ENCODE measurements around the gene NECTIN4.

Gene NECTIN4

DNA sequence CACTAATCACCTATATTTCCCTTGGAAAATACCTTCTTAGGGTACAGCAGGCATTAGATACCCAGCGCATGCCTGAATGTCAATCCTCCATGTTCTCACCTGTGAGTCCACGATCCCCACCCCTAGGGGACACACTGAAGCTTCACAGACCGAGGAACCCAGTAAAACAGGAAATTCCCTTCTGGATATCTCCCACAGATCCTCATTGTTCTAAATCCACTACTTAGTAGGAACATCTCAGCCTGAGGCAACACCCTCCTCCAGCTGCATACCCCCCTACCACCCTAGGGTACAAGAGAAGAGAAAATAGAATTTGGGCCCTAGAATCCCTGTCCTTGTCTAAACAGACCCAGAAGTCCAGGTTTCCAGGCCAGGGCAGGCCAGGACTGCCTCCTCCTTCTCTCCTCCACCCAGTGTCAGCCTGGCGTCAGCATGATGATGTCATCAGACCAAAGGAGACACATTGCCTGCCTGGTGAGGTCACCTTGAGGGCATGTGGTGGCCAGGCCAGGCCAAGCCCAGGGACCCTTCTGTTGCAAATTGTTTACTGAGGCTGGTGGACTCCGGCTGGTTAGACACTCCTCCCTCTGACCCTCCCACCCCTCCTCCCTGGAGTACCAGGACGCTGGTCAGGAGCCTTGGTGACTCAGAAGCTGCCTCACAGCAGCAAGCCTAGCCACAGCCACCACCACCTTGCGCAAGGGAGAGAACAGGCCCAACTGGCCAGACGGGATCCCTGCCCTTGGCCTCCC lies 6.2 kb downstream of the NECTIN4 start:
- H3K27ac ChIP-seq, result no peak overlapping the region
- TF ChIP-seq, protein P1, sequence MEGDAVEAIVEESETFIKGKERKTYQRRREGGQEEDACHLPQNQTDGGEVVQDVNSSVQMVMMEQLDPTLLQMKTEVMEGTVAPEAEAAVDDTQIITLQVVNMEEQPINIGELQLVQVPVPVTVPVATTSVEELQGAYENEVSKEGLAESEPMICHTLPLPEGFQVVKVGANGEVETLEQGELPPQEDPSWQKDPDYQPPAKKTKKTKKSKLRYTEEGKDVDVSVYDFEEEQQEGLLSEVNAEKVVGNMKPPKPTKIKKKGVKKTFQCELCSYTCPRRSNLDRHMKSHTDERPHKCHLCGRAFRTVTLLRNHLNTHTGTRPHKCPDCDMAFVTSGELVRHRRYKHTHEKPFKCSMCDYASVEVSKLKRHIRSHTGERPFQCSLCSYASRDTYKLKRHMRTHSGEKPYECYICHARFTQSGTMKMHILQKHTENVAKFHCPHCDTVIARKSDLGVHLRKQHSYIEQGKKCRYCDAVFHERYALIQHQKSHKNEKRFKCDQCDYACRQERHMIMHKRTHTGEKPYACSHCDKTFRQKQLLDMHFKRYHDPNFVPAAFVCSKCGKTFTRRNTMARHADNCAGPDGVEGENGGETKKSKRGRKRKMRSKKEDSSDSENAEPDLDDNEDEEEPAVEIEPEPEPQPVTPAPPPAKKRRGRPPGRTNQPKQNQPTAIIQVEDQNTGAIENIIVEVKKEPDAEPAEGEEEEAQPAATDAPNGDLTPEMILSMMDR (IDR thresholded peaks at IDR 0.05), result no peak
- no peak for TF ChIP-seq ZFX (IDR thresholded peaks at IDR 0.05; ENCODE audit: borderline replicate concordance)

GRCh38 chr1:161082483-161082882 lies 6.9 kb downstream of the NECTIN4 start:
- H3K27ac ChIP-seq, result no peak overlapping the region

DNA sequence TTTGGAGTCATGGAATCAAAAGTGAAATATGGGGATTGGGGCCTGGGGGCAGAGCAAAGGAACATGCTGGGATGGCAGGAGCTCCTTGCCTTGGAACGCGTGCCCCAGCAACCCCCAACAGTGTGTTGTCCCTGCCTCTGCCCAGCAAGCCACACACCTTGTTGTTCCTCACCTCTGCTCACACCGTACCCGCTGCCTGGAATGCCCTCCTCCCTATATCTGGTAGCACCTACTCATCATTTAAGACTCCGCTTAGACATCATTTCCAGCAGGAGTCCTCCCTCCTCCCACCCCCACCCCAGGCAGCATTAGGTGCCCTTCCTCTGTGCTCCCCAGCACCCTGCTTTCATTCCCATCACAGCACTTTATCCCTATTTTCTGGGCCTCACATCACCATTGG lies 7.8 kb downstream of the NECTIN4 start:
- H3K27ac ChIP-seq, result no peak overlapping the region
- no peak for TF ChIP-seq ZFX (IDR thresholded peaks at IDR 0.05; ENCODE audit: borderline replicate concordance)
- TF ChIP-seq, protein P1 (IDR thresholded peaks at IDR 0.05), result no peak

More at GRCh38 chr1:161082483-161082882, 6.9 kb downstream of the NECTIN4 start:
- TF ChIP-seq, protein P1 (IDR thresholded peaks at IDR 0.05), result no peak
- TF ChIP-seq ZFX (IDR thresholded peaks at IDR 0.05; ENCODE audit: borderline replicate concordance), result no peak

DNA sequence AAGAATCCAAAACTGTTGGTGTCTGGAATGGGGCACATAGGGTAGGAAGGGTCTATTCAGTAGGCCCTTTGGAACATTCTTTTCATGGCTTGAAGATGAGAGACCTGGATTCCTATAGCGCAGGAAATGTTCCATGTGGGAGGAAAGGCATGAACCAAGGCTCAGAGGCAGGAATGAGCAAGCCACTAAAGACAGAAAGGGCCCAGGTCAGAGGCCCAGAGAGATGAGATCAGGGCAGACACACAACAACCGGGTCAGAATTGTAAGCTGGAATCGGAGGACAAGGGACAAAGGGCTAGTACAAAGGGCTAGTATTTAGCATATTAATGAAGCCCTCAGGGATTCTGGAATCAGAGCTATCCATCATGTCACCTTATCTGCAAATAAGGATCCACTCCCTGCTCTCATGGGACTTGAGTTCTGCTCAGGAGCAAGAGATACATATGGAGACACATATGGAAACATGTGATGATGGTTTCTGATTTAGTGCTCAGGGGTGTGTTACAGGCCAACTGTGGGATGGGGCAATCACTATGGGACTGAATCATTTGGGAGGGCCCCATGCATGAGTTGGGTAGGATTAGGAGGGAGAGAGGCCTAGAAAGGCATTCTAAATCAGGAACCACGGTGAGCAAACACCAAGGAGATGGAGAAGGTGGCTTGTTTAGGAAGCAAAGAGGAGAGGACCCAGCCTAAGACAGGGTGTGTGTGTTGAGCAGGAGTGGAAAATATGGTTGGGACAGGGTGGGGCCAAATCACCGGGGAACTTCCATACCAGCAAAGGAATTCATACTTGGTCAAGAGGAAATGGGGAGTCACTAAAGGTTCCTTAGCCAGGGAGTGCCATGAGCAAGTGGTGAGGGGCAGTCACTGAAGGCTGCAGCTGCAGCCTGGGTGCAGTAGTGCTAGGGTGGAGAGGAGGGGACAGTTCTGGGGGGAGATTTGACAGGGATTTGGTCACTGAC lies 8.6 kb downstream of the NECTIN4 start:
- no peak overlapping the region for H3K27ac ChIP-seq
- TF ChIP-seq, protein P1 (IDR thresholded peaks at IDR 0.05), result no peak
- TF ChIP-seq ZFX (IDR thresholded peaks at IDR 0.05; ENCODE audit: borderline replicate concordance), result no peak

DNA sequence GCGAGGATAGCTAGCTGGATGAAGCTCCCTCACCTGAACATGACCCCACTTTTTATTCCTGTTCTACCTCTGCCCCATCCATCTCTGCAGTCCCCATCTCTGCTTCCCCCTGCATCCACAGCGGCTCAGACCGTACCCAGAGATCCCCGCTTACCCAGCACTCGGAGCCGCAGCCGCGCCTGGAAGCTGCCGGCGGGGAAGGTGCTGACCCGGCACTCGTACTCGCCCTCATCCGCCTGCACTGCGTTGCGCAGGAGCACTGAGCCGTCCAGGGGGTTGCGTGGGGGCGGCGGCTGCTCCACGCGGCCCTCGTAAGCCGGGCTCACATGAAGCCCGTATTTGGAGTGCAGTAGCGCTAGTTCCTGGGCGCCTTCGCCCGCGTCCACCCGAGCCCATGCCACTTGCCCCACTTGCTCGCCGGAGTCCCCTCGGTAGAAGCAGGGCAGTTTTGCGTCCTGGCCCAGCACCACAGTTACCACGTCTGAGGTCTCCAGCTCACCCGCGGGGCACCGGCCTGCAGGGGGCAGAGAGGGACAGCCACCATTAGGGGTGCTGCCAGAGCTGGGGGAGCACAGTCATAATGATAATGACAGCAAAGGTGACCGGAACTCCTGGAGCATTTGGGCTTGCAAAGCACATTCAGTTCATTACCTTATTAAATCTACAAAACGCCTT lies 9.8 kb downstream of the NECTIN4 start:
- H3K27ac ChIP-seq, result no peak overlapping the region
- TF ChIP-seq, protein P1 (IDR thresholded peaks at IDR 0.05), result no peak
- TF ChIP-seq ZFX (IDR thresholded peaks at IDR 0.05; ENCODE audit: borderline replicate concordance), result no peak

DNA sequence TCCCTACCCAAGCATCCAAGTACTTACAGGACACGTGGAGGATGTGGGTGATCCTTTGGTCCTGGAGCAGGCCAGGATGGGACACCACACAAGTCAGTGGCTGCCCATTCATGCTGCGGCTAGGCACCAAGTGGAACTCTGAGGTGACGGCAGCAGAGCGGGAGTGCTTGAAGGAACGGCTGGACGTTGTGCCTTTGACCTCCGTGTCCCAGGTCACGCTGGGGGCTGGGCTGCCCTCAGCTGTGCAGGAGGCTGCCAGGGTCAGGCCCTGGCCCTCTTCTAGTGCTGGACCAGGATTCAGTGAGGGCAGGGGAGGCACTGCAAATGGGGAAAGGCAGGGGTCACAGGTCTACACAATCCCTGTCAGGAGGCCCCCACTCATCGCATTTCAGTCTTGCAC lies 11.9 kb downstream of the NECTIN4 start:
- TF ChIP-seq ZFX (IDR thresholded peaks at IDR 0.05; ENCODE audit: borderline replicate concordance), result no peak
- TF ChIP-seq, protein P1 (IDR thresholded peaks at IDR 0.05), result no peak
- H3K27ac ChIP-seq, result no peak overlapping the region
